Measurements from ENCODE around the gene DEF6. TPM values are rescaled to one million over a fixed set of nuclear protein-coding genes. Genes with fewer than 3 reads are reported as not detected.

The DEF6 gene
- total RNA-seq, 2 donors from 2014 or later = 6.3 to 6.8 TPM

DNA sequence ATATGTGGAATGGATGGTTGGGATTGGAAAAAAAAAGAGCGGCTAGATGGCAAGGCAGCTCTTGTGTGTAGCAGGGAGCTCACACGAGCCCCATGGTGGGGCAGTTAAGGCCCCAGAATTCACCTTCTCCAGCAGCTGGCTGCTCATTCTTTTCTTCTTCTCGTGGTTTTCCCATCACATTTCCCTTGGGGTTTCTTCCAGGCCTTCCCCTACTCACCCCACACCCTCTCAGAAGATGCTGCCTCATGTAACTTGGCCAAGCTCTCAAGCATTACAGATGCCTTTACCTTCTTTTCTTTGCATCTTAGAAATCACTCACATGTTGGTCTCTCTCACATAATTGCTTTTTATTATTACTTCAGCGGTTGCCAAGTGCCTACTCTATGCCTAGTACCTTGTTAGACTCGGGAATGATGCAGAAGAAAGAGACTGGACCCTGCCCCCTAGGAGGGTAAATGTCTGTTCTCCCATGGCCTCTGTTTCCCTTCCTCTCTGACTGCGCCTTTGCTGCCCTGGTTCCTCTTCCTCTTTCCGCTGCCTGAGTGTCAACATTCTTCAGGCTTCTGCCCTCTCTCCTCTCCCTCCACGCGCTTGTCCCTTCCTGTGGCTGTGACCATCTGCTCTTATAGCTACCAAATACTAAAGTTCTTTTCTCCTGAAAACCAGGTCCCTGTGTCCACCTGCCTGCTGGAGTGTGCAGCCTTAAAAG lies 73.3 kb downstream of the DEF6 start:
- Mint-ChIP-seq H3K4me3 (no peak overlapping the region), H3K4me1 (no peaks in the 10 kb centered on the region), H3K9me3 (no peaks in the 10 kb centered on the region), H3K27me3 (ENCODE audit: insufficient read depth) (no peaks in the 10 kb centered on the region), H3K36me3 (ENCODE audit: low read depth) (no peaks in the 10 kb centered on the region), H3K27ac (no peak overlapping the region)
- no peak overlapping the region for H3K4me3 ChIP-seq (ENCODE audit: low read length)
- DNase-seq = no peak
- no peaks in the 10 kb centered on the region for H3K9me3 ChIP-seq (ENCODE audit: control insufficient read depth, low read length)
- no peaks in the 10 kb centered on the region for H3K27me3 ChIP-seq (ENCODE audit: control insufficient read depth, insufficient read depth, low read length, poor library complexity, severe bottlenecking)
- TF ChIP-seq, protein P1, sequence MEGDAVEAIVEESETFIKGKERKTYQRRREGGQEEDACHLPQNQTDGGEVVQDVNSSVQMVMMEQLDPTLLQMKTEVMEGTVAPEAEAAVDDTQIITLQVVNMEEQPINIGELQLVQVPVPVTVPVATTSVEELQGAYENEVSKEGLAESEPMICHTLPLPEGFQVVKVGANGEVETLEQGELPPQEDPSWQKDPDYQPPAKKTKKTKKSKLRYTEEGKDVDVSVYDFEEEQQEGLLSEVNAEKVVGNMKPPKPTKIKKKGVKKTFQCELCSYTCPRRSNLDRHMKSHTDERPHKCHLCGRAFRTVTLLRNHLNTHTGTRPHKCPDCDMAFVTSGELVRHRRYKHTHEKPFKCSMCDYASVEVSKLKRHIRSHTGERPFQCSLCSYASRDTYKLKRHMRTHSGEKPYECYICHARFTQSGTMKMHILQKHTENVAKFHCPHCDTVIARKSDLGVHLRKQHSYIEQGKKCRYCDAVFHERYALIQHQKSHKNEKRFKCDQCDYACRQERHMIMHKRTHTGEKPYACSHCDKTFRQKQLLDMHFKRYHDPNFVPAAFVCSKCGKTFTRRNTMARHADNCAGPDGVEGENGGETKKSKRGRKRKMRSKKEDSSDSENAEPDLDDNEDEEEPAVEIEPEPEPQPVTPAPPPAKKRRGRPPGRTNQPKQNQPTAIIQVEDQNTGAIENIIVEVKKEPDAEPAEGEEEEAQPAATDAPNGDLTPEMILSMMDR (conservative IDR thresholded peaks at IDR 0.05) = no peak
- H3K9ac ChIP-seq (ENCODE audit: extremely low read depth, low read length, poor library complexity, severe bottlenecking) = no peak overlapping the region
- H3K36me3 ChIP-seq (ENCODE audit: control insufficient read depth, insufficient read depth, low read length) = no peaks in the 10 kb centered on the region
- H3K27ac ChIP-seq (ENCODE audit: low read depth, low read length) = no peak overlapping the region
- H3K4me1 ChIP-seq (ENCODE audit: control insufficient read depth, insufficient read depth, low read length) = no peaks in the 10 kb centered on the region
- 90 to 94% methylated on average over 7 to 9 of the region's 9 CpGs for WGBS, 2 experiments (ENCODE audit: insufficient coverage in 1 of 2, insufficient read length in 1 of 2)

Other genes starting within 250 kb of the DEF6 start
- not detected for gene TCP11, start 156.5 kb upstream of the DEF6 start, total RNA-seq
- gene SCUBE3, start 83.9 kb upstream of the DEF6 start, total RNA-seq = under 1 TPM; 0.27 to 0.86 TPM
- gene ZNF76, start 38.1 kb upstream of the DEF6 start, total RNA-seq = 10 to 100 TPM; 39.0 to 42.9 TPM
- gene PPARD, start 44.7 kb downstream of the DEF6 start, total RNA-seq = 10 to 100 TPM; 10.9 to 11.5 TPM
- gene FANCE, start 154.5 kb downstream of the DEF6 start, total RNA-seq = 10 to 100 TPM; 13.5 to 16.4 TPM
- 1,000 to 10,000 TPM; 1,411 to 1,652 TPM for gene RPL10A, start 170.6 kb downstream of the DEF6 start, total RNA-seq
- gene TEAD3, start 199.3 kb downstream of the DEF6 start, total RNA-seq = 10 to 100 TPM; 22.7 to 29.2 TPM
- gene TULP1, start 215.1 kb downstream of the DEF6 start, total RNA-seq = 1 to 10 TPM in 1 of 2 donors, under 1 TPM in 1; 0.29 to 4.0 TPM